SK-N-MC (cell line): ENCODE data around the gene MIA2.

Experiments used
- EZH2 ChIP-seq: fragments of 200-600 bp; sonication (generic); IDR thresholded peaks from one replicate; pipeline ENCODE4 v1.6.1; 2017; ENCODE audit warnings: antibody characterized with exemption
- FOXP2 ChIP-seq: optimal IDR thresholded peaks from 2 replicates; pipeline ENCODE3; 2011; ENCODE audit warnings: mild to moderate bottlenecking, moderate library complexity; ENCODE audit not compliant: insufficient read depth; ENCODE audit errors: extremely low read length, control extremely low read depth
- POLR2AphosphoS5 ChIP-seq: IDR thresholded peaks from 2 replicates; pipeline ENCODE4 v1.6.1; 2012; ENCODE audit warnings: mild to moderate bottlenecking, low read depth, low read length, borderline replicate concordance

- no peak for TF ChIP-seq POLR2AphosphoS5
- TF ChIP-seq EZH2, result no peak
- TF ChIP-seq FOXP2, result no peak
Measured at GRCh38 chr14:39219075-39219499, 14.6 kb upstream of the MIA2 start.
